NB4 (cell line): ENCODE measurements around the gene CD300LG.

Experiments
- MYC ChIP-seq: IDR thresholded peaks from 2 replicates; pipeline ENCODE4 v1.6.1; 2011; ENCODE audit warnings: low read depth, low read length
- POLR2A ChIP-seq: IDR thresholded peaks from 2 replicates; pipeline ENCODE4 v1.6.1; 2011; ENCODE audit warnings: mild to moderate bottlenecking; ENCODE audit not compliant: insufficient read length; ENCODE audit errors: extremely low read depth
- TF ChIP-seq, protein P1 (sequence below): IDR thresholded peaks from one replicate; pipeline ENCODE4 v1.5.1; 2012; ENCODE audit warnings: low read depth, low read length

DNA sequence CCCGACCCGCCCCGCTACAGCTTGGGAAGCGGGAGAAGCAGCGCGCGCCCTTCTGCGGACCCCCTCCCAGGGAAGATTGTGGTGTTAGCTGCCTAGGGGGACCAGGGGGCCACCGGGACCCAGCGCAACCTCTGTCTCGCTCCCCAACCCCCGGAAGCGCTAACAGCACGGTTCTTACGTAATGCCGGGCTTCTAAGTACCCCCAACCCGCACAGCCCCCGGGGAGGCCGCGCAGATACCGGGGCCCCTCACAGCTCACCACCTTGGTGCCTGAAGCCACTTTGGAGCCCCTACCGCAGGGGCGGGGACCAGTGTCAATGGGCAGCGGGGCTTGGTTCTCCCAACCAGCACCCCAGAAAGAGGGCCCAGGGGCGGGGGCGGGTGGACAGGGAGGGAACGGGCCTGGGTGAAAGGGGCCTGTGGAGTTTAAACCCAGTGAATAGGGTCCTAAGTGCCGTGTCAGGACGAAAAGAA, 60.0 kb downstream of the CD300LG start:
- TF ChIP-seq, protein P1, sequence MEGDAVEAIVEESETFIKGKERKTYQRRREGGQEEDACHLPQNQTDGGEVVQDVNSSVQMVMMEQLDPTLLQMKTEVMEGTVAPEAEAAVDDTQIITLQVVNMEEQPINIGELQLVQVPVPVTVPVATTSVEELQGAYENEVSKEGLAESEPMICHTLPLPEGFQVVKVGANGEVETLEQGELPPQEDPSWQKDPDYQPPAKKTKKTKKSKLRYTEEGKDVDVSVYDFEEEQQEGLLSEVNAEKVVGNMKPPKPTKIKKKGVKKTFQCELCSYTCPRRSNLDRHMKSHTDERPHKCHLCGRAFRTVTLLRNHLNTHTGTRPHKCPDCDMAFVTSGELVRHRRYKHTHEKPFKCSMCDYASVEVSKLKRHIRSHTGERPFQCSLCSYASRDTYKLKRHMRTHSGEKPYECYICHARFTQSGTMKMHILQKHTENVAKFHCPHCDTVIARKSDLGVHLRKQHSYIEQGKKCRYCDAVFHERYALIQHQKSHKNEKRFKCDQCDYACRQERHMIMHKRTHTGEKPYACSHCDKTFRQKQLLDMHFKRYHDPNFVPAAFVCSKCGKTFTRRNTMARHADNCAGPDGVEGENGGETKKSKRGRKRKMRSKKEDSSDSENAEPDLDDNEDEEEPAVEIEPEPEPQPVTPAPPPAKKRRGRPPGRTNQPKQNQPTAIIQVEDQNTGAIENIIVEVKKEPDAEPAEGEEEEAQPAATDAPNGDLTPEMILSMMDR, result no peak
- TF ChIP-seq POLR2A (no peak), MYC (no peak)
